ENCODE data around the gene CLN6. TPM values are rescaled to one million over a fixed set of nuclear protein-coding genes. Genes with fewer than 3 reads are reported as not detected.
"Not testable (repeated sequence)": the region's sequence is repeated elsewhere in the genome, so short reads cannot be mapped to it uniquely, and the experiment has no call there.

Gene CLN6
- total RNA-seq, 1 experiment from 2014 or later: 68.7 TPM

DNA sequence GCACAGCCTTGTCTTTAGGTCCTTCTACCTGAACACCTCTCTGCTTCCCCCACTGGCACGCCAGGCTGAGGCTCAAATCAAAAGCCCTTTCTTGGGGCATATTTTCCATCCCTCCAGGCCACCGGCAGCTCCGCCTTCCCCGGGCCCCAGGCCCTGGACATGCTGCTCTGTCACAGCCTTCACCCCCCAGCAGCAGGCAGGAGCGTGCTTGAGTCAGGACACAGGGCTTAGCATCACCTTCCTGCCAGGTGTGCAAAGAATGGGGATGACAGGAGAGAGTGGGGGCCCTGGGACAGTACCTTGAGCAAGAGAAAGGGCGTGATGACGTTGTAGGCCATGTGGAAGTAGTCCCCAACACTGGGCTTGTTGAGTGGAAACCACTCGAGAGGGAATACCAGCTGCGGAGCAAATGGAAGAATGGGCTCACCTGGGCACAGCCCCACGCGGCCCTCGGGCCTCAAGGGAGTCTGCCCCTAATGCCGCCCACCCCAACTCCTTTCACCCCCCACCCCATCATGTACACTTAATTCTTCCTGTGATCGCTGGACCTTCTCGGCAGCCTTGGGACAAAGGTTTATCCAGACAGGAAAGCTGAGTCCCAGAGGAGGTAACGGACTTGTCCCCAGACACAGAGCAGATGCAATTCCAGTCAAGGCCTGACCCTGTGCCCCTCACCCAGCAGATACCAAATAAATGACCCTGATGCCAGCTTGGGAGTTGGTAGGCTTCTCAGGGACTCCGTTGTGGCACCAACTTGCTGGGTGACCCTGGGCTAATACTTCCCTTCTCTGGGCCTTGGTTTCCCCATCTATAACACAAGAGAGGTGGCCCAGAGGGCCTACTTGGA, 15.3 kb downstream of the CLN6 start:
- CTCF ChIA-PET: no interaction called here
- no peak for DNase-seq (ENCODE audit: low read depth, low spot score)
- H3K4me3 ChIP-seq (ENCODE audit: low read depth in 2 of 2, low read length in 2 of 2): no peak overlapping the region
- no TSS peak for BruUV-seq (replicated peaks)
- TF ChIP-seq TCF7L2 (IDR thresholded peaks at IDR 0.05; ENCODE audit: low read depth, low read length) (no peak), SIN3A (IDR thresholded peaks at IDR 0.05; ENCODE audit: borderline replicate concordance, insufficient read depth, low read depth, low read length) (no peak), POLR2AphosphoS5 (IDR thresholded peaks at IDR 0.05; ENCODE audit: low read depth, low read length) (no peak), REST (IDR thresholded peaks at IDR 0.05; ENCODE audit: insufficient read depth in 1 of 2, low read depth in 2 of 2, low read length in 1 of 2) (no peak)
- TF ChIP-seq, protein P1, sequence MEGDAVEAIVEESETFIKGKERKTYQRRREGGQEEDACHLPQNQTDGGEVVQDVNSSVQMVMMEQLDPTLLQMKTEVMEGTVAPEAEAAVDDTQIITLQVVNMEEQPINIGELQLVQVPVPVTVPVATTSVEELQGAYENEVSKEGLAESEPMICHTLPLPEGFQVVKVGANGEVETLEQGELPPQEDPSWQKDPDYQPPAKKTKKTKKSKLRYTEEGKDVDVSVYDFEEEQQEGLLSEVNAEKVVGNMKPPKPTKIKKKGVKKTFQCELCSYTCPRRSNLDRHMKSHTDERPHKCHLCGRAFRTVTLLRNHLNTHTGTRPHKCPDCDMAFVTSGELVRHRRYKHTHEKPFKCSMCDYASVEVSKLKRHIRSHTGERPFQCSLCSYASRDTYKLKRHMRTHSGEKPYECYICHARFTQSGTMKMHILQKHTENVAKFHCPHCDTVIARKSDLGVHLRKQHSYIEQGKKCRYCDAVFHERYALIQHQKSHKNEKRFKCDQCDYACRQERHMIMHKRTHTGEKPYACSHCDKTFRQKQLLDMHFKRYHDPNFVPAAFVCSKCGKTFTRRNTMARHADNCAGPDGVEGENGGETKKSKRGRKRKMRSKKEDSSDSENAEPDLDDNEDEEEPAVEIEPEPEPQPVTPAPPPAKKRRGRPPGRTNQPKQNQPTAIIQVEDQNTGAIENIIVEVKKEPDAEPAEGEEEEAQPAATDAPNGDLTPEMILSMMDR (IDR thresholded peaks at IDR 0.05): no peak
- in situ Hi-C loops (cut with HindIII; ENCODE audit: low pct_unique_long_range_greater_than_20kb, low sequenced_read_pairs): no loop called here
- H3K9me3 ChIP-seq (ENCODE audit: control insufficient read depth, insufficient read depth, low read depth, low read length): no peaks in the 10 kb centered on the region
- H3K4me1 ChIP-seq (ENCODE audit: control insufficient read depth, insufficient read depth, low read length): peaks cover 2% of the 10 kb centered on the region
- intact Hi-C loops (cut with micrococcal nuclease; ENCODE audit: unreplicated experiment): no loop called here
- POLR2A ChIA-PET: interaction anchor here (0.6 kb wide), 1 partner anchor 1716 kb away, joined by 4 read pairs; no protein-coding TSS in a partner anchor
- no peak overlapping the region for H3K27ac ChIP-seq (ENCODE audit: low read length)
- H3K27me3 ChIP-seq (ENCODE audit: control insufficient read depth, insufficient read depth, low read length): no peaks in the 10 kb centered on the region
- H3K36me3 ChIP-seq (ENCODE audit: control insufficient read depth, insufficient read depth, low read length): no peaks in the 10 kb centered on the region
- ATAC-seq: no peak

GRCh38 chr15:68213491-68213845, 16.1 kb downstream of the CLN6 start:
- H3K36me3 ChIP-seq (ENCODE audit: control insufficient read depth, insufficient read depth, low read length); H3K4me1 ChIP-seq (ENCODE audit: control insufficient read depth, insufficient read depth, low read length); H3K27ac ChIP-seq (ENCODE audit: low read length); H3K9me3 ChIP-seq (ENCODE audit: control insufficient read depth, insufficient read depth, low read depth, low read length); CTCF ChIA-PET; H3K27me3 ChIP-seq (ENCODE audit: control insufficient read depth, insufficient read depth, low read length); ATAC-seq; in situ Hi-C loops (cut with HindIII; ENCODE audit: low pct_unique_long_range_greater_than_20kb, low sequenced_read_pairs); BruUV-seq (replicated peaks); intact Hi-C loops (cut with micrococcal nuclease; ENCODE audit: unreplicated experiment); DNase-seq (ENCODE audit: low read depth, low spot score); H3K4me3 ChIP-seq (ENCODE audit: low read depth in 2 of 2, low read length in 2 of 2): not testable (repeated sequence)
- POLR2A ChIA-PET: interaction anchor here (0.6 kb wide), 1 partner anchor 1715 kb away, joined by 4 read pairs; no protein-coding TSS in a partner anchor

DNA sequence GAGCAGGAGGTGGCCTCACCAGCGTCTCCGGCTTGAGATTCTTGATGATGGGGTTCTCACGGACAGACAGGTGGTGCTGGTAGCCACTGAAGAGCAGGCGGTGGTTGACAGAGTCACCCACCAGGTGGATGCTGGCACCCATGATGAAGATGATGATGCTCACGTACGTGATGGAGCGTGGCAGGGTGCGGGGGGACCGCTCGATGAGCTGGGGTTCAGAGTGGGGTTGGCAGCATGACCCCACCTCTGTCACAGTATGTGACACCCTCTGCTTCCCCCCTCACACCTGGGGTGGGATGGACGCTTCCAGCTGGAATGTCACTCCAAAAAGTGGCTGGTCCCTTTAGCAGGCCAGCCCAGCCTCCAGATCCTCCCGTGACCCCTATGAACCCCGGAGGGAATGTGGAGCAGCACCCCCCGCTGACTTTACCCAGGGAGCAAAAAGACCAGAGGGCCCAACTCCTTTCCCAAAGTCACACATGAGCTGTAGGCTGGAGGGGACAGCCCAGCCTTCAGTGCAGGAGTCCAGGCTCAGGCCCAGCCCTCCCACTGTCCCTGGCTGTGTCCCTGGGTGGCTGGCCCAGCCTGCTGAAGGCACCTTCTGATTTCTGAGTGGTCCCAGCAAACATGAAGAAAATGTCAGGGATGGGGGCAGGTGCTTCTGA, 17.7 kb downstream of the CLN6 start:
- Histone ChIP-seq H3K27ac (ENCODE audit: low read length) (no peak overlapping the region), H3K27me3 (ENCODE audit: control insufficient read depth, insufficient read depth, low read length) (no peaks in the 10 kb centered on the region), H3K36me3 (ENCODE audit: control insufficient read depth, insufficient read depth, low read length) (no peaks in the 10 kb centered on the region), H3K4me1 (ENCODE audit: control insufficient read depth, insufficient read depth, low read length) (peaks cover 2% of the 10 kb centered on the region), H3K4me3 (ENCODE audit: low read depth in 2 of 2, low read length in 2 of 2) (no peak overlapping the region), H3K9me3 (ENCODE audit: control insufficient read depth, insufficient read depth, low read depth, low read length) (no peaks in the 10 kb centered on the region)
- DNase-seq (ENCODE audit: low read depth, low spot score) (no peak), ATAC-seq (no peak)
- intact Hi-C loops (cut with micrococcal nuclease; ENCODE audit: unreplicated experiment) (no loop called here), in situ Hi-C loops (cut with HindIII; ENCODE audit: low pct_unique_long_range_greater_than_20kb, low sequenced_read_pairs) (no loop called here)
- ChIA-PET CTCF (no interaction called here), POLR2A (interaction anchor here (0.6 kb wide), 1 partner anchor 779 kb away, joined by 3 read pairs; no protein-coding TSS in a partner anchor)
- no TSS peak for BruUV-seq (replicated peaks)
- TF ChIP-seq POLR2AphosphoS5 (IDR thresholded peaks at IDR 0.05; ENCODE audit: low read depth, low read length) (no peak), REST (IDR thresholded peaks at IDR 0.05; ENCODE audit: insufficient read depth in 1 of 2, low read depth in 2 of 2, low read length in 1 of 2) (no peak), SIN3A (IDR thresholded peaks at IDR 0.05; ENCODE audit: borderline replicate concordance, insufficient read depth, low read depth, low read length) (no peak), TCF7L2 (IDR thresholded peaks at IDR 0.05; ENCODE audit: low read depth, low read length) (no peak)
- TF ChIP-seq, protein P1 (IDR thresholded peaks at IDR 0.05): no peak
